ENCODE measurements around the gene CACNB3.
A peak's percentile ranks its signal among the peaks of the same experiment; 100 is the strongest.

Gene CACNB3

GRCh38 chr12:48788854-48789775, 29.2 kb upstream of the CACNB3 start, which contains the start of gene ADCY6:
ADCY6 (minus strand) TSS chr12:48789089; CDS start chr12:48783434, 5,655 bp downstream.
- peak; percentile 32 to 72 (median 51) for DNase-seq

GRCh38 chr12:48789858-48790326, 28.4 kb upstream of the CACNB3 start:
- no peak for DNase-seq

GRCh38 chr12:48793696-48794095, 24.6 kb upstream of the CACNB3 start:
- DNase-seq, result no peak

- DNase-seq, result no peak
Measured at GRCh38 chr12:48794870-48795269, 23.4 kb upstream of the CACNB3 start.

- DNase-seq, result peak; percentile 67 to 83 (median 76)
Measured at GRCh38 chr12:48795550-48796455, 22.5 kb upstream of the CACNB3 start.

GRCh38 chr12:48796976-48797375, 21.3 kb upstream of the CACNB3 start:
- DNase-seq, result peak in 1 of 4 experiments; percentile 46

GRCh38 chr12:48800457-48800856, 17.8 kb upstream of the CACNB3 start:
- DNase-seq, result no peak

GRCh38 chr12:48800971-48801370, 17.3 kb upstream of the CACNB3 start:
- DNase-seq, result no peak

- DNase-seq, result peak in 1 of 4 experiments; percentile 41
Measured at GRCh38 chr12:48803675-48804074, 14.6 kb upstream of the CACNB3 start.

- peak in 1 of 4 experiments; percentile 37 for DNase-seq
Measured at GRCh38 chr12:48807981-48808380, 10.3 kb upstream of the CACNB3 start.

GRCh38 chr12:48810903-48811431, 7.3 kb upstream of the CACNB3 start:
- DNase-seq, result no peak

- DNase-seq, result no peak
Measured at GRCh38 chr12:48811437-48812090, 6.7 kb upstream of the CACNB3 start.

- DNase-seq, result no peak
Measured at GRCh38 chr12:48812389-48812788, 5.9 kb upstream of the CACNB3 start.

- peak in 1 of 4 experiments; percentile 20 for DNase-seq
Measured at GRCh38 chr12:48813465-48814261, 4.6 kb upstream of the CACNB3 start.

- peak; percentile 82 to 94 (median 92) for DNase-seq
Measured at GRCh38 chr12:48814262-48815125, 3.8 kb upstream of the CACNB3 start.

GRCh38 chr12:48815126-48816110, 2.9 kb upstream of the CACNB3 start:
- peak; percentile 61 to 82 (median 76) for DNase-seq

GRCh38 chr12:48816143-48816854, 2.0 kb upstream of the CACNB3 start:
- DNase-seq, result no peak
